ENCODE data around the gene UNC5C.

DNA sequence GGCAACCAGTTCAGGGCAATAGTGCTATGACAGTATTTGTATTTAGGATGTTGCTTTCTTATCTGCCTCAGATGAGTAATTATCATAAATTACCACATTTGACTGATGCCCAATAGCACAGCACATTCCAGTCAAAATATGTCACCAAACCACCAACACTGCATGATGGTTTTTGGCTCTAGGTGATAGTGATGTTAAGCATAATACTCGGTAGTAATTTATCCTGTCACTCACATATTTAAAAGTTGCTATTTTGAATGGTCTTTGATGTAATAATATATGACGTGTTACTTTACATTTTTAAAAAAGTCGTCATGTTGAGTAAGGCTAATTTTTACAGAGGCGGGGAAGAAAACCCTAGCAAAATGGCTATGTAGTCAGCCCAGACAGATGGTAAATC is 42.5 kb downstream of the UNC5C start:
- TF ChIP-seq, protein P1, sequence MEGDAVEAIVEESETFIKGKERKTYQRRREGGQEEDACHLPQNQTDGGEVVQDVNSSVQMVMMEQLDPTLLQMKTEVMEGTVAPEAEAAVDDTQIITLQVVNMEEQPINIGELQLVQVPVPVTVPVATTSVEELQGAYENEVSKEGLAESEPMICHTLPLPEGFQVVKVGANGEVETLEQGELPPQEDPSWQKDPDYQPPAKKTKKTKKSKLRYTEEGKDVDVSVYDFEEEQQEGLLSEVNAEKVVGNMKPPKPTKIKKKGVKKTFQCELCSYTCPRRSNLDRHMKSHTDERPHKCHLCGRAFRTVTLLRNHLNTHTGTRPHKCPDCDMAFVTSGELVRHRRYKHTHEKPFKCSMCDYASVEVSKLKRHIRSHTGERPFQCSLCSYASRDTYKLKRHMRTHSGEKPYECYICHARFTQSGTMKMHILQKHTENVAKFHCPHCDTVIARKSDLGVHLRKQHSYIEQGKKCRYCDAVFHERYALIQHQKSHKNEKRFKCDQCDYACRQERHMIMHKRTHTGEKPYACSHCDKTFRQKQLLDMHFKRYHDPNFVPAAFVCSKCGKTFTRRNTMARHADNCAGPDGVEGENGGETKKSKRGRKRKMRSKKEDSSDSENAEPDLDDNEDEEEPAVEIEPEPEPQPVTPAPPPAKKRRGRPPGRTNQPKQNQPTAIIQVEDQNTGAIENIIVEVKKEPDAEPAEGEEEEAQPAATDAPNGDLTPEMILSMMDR (IDR thresholded peaks at IDR 0.05) = no peak
- no peak for TF ChIP-seq POLR2A (IDR thresholded peaks at IDR 0.05)

All from uterus (tissue), 2 donors.